ENCODE results near the gene TRIM54. TPM values are rescaled to one million over a fixed set of nuclear protein-coding genes. Genes with fewer than 3 reads are reported as not detected.

The TRIM54 gene
- total and polyA plus RNA-seq, 4 donors: 0.03 TPM; not detected in 3

DNA sequence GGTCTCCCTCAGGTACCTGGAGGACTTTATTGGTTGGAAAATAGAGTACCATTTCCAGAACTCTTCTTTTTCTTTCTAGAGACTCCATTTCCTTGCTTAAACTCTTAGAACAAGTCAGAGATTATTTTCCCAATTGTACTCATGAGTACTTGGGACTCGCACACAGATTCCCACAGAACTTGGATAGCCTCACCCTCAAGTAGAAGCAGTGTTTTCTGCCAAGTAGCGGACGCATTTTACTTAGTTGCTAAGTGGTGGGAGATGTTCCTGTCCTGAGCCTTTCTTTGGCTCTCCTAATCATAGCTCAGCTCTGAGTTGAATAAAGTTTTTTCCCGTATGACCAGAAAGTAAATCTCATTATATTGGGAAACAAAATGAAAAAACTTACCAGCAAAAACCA is 36.6 kb upstream of the TRIM54 start:
- TF ChIP-seq, protein P1, sequence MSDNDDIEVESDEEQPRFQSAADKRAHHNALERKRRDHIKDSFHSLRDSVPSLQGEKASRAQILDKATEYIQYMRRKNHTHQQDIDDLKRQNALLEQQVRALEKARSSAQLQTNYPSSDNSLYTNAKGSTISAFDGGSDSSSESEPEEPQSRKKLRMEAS (IDR thresholded peaks at IDR 0.05): no peak
- H3K4me1 ChIP-seq (ENCODE audit: control insufficient read depth in 4 of 4, insufficient read depth in 4 of 4, low read length in 3 of 4): peaks cover 0 to 7% (median 3%) of the 10 kb centered on the region in 4 donors
- WGBS: 91% methylated on average over 4 of the region's 4 CpGs

DNA sequence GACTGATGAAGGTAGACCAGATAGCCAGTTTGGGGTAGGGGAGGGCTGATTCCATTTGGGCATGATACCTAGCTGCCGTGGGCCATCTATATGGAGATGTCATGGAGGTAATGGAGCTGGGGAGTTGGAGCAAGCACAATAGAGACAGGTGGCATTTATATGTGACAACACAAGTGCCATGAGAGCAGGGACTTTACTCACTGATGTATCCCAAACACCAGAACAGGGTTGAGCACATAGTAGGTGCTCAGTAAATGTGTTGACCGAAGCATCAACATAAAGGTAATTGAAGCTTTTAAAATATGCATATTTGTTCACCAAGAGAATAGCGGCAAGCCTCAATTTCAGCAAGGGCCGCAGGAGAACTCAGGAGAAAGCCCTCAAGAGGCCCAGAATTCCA is 34.3 kb upstream of the TRIM54 start:
- WGBS: 80% methylated on average over 4 of the region's 4 CpGs
- Histone ChIP-seq H3K9ac (ENCODE audit: low read depth in 1 of 2, low read length in 2 of 2) (no peak overlapping the region), H3K4me3 (ENCODE audit: low read depth in 1 of 3, low read length in 3 of 3) (no peak overlapping the region), H3K9me3 (ENCODE audit: control insufficient read depth in 4 of 4, low read length in 3 of 4) (no peaks in the 10 kb centered on the region), H3K27ac (ENCODE audit: low read depth in 1 of 2, low read length in 2 of 2) (no peak overlapping the region), H3K36me3 (ENCODE audit: control insufficient read depth in 4 of 4, insufficient read depth in 3 of 4, low read depth in 1 of 4, low read length in 3 of 4) (peaks cover 6 to 16% (median 14%) of the 10 kb centered on the region in 4 donors), H3K4me1 (ENCODE audit: control insufficient read depth in 4 of 4, insufficient read depth in 4 of 4, low read length in 3 of 4) (peaks cover 0 to 7% (median 3%) of the 10 kb centered on the region in 4 donors), H3K27me3 (ENCODE audit: control insufficient read depth in 4 of 4, insufficient read depth in 4 of 4, low read length in 3 of 4) (no peaks in the 10 kb centered on the region)
- TF ChIP-seq, protein P1 (IDR thresholded peaks at IDR 0.05): no peak
- no peak for TF ChIP-seq RXRA (IDR thresholded peaks at IDR 0.05)
- TF ChIP-seq FOXA2 (IDR thresholded peaks at IDR 0.05): no peak
- no peak for TF ChIP-seq EGR1 (IDR thresholded peaks at IDR 0.05; ENCODE audit: low read depth in 2 of 2)
- TF ChIP-seq NR2F2 (IDR thresholded peaks at IDR 0.05): no peak
- no peak for TF ChIP-seq YY1 (IDR thresholded peaks at IDR 0.05)
- no peak for TF ChIP-seq JUND (IDR thresholded peaks at IDR 0.05)
- no peak for TF ChIP-seq HNF4G (IDR thresholded peaks at IDR 0.05)
- TF ChIP-seq, protein P2, sequence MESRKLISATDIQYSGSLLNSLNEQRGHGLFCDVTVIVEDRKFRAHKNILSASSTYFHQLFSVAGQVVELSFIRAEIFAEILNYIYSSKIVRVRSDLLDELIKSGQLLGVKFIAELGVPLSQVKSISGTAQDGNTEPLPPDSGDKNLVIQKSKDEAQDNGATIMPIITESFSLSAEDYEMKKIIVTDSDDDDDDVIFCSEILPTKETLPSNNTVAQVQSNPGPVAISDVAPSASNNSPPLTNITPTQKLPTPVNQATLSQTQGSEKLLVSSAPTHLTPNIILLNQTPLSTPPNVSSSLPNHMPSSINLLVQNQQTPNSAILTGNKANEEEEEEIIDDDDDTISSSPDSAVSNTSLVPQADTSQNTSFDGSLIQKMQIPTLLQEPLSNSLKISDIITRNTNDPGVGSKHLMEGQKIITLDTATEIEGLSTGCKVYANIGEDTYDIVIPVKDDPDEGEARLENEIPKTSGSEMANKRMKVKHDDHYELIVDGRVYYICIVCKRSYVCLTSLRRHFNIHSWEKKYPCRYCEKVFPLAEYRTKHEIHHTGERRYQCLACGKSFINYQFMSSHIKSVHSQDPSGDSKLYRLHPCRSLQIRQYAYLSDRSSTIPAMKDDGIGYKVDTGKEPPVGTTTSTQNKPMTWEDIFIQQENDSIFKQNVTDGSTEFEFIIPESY (IDR thresholded peaks at IDR 0.05): no peak
- TF ChIP-seq GABPA (IDR thresholded peaks at IDR 0.05 in 1 of 2, conservative IDR thresholded peaks at IDR 0.05 in 1 of 2): no peak
- no peak for TF ChIP-seq FOXA1 (IDR thresholded peaks at IDR 0.05)
- no peak for TF ChIP-seq SP1 (IDR thresholded peaks at IDR 0.05)
- no peak for TF ChIP-seq RAD21 (IDR thresholded peaks at IDR 0.05)
- TF ChIP-seq, protein P3, sequence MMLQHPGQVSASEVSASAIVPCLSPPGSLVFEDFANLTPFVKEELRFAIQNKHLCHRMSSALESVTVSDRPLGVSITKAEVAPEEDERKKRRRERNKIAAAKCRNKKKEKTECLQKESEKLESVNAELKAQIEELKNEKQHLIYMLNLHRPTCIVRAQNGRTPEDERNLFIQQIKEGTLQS (IDR thresholded peaks at IDR 0.05): no peak
- no peak for TF ChIP-seq TAF1 (conservative IDR thresholded peaks at IDR 0.05)
- TF ChIP-seq, protein P4, sequence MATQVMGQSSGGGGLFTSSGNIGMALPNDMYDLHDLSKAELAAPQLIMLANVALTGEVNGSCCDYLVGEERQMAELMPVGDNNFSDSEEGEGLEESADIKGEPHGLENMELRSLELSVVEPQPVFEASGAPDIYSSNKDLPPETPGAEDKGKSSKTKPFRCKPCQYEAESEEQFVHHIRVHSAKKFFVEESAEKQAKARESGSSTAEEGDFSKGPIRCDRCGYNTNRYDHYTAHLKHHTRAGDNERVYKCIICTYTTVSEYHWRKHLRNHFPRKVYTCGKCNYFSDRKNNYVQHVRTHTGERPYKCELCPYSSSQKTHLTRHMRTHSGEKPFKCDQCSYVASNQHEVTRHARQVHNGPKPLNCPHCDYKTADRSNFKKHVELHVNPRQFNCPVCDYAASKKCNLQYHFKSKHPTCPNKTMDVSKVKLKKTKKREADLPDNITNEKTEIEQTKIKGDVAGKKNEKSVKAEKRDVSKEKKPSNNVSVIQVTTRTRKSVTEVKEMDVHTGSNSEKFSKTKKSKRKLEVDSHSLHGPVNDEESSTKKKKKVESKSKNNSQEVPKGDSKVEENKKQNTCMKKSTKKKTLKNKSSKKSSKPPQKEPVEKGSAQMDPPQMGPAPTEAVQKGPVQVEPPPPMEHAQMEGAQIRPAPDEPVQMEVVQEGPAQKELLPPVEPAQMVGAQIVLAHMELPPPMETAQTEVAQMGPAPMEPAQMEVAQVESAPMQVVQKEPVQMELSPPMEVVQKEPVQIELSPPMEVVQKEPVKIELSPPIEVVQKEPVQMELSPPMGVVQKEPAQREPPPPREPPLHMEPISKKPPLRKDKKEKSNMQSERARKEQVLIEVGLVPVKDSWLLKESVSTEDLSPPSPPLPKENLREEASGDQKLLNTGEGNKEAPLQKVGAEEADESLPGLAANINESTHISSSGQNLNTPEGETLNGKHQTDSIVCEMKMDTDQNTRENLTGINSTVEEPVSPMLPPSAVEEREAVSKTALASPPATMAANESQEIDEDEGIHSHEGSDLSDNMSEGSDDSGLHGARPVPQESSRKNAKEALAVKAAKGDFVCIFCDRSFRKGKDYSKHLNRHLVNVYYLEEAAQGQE (IDR thresholded peaks at IDR 0.05): no peak
- no peak for DNase-seq (ENCODE audit: low spot score)

More for the DNA sequence above, 36.6 kb upstream of the TRIM54 start:
- no peaks in the 10 kb centered on the region for H3K9me3 ChIP-seq (ENCODE audit: control insufficient read depth in 4 of 4, low read length in 3 of 4)
- H3K27ac ChIP-seq (ENCODE audit: low read depth in 1 of 2, low read length in 2 of 2): no peak overlapping the region
- no peak overlapping the region for H3K4me3 ChIP-seq (ENCODE audit: low read depth in 1 of 3, low read length in 3 of 3)
- H3K36me3 ChIP-seq (ENCODE audit: control insufficient read depth in 4 of 4, insufficient read depth in 3 of 4, low read depth in 1 of 4, low read length in 3 of 4): peaks cover 20 to 39% (median 33%) of the 10 kb centered on the region in 4 donors
- H3K9ac ChIP-seq (ENCODE audit: low read depth in 1 of 2, low read length in 2 of 2): no peak overlapping the region
- no peak for DNase-seq (ENCODE audit: low spot score)
- H3K27me3 ChIP-seq (ENCODE audit: control insufficient read depth in 4 of 4, insufficient read depth in 4 of 4, low read length in 3 of 4): no peaks in the 10 kb centered on the region
